Ramos (cell line): Measurements from ENCODE around the gene CATSPER1.
"Not testable (repeated sequence)": the region's sequence is repeated elsewhere in the genome, so short reads cannot be mapped to it uniquely, and the experiment has no call there.

Source experiments
- in situ Hi-C: fragments of 300-500 bp; cut with MboI; formaldehyde crosslinking; loops from one replicate; pipeline ENCODE4 v1.14.3; 2022; ENCODE audit warnings: low sequenced_read_pairs; ENCODE audit not compliant: unreplicated experiment

CATSPER1 gene

DNA sequence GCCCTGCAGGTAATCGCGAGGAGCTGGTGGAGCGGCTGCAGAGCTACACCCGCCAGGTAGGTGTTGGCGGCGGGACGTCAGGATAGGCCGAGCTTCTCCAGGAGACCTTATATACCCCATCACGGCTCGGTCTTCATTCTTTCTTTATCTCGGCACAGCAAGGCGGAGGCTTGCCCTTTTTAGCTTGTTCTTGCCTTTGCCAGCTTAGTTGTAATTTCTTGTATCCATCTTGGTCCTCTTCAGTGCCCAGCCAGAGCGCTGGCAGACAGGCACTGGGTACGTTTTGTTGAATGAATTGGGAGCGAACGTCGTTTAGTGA, 26.3 kb upstream of the CATSPER1 start:
- in situ Hi-C loops: no loop called here

DNA sequence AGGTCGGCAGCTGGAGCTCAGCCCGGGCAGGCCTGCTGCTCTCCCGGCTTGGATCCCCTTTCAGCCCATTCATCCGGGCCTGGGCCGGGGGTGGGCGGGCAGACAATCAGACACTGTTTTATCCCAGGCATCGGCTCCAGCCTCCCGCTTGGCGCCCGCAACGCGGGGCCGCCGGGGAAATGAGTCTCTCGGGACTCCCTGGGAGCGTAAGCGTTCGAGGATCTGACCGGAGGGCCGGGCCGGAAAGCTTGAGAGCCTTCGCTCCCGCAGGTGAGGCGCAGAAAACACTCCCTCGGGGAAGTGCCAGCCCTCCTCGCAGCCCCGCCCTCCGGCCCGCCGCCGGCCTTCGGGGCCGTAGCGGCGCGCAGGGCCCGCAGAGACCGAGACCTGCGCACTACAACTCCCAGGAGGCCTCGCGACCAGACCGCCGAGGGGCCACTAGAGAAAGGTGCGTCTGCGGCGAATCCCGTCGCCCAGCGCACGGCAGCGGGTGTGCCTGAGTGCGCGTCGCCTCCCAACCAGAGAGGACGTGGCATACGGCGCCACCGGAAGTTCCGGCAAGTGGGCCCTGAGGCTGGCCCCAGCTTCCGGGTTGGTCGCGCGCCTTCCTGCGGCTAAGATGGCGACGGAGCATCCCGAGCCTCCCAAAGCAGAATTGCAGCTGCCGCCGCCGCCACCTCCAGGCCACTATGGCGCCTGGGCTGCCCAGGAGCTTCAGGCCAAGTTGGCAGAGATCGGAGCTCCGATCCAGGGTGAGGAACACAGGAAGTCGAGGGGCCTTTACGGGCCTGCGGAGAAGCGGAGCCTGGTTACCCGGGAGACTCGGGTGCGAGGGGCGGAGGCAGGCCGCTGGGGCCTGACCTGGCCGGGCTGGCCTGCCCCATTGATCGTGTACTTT, 25.7 kb upstream of the CATSPER1 start, which contains the start of gene SF3B2:
SF3B2 (plus strand) TSS at position 599 of the 898 bp plus-strand sequence; CDS start at position 620, 21 bp downstream.
- in situ Hi-C loops: no loop called here

DNA sequence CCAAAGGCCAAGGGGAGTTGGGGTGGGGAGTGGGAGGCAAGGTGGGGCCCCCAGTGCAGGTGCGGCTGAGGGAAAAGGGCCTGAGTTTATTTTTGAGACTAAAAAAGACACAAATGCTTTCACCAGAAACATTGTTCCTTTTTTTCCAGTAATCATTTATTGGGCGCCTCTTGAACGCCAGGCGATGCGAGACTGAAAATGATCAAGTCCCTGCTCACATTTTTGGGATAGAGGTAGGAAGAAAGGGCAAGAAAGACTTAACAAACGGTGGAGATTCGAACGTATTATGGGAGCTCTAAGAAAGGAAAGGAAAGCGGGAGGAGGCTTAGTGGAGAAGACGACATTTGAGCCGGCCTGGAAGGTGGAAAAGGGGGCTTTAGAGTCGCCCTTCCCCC, 25.1 kb upstream of the CATSPER1 start:
- in situ Hi-C loops: no loop called here

DNA sequence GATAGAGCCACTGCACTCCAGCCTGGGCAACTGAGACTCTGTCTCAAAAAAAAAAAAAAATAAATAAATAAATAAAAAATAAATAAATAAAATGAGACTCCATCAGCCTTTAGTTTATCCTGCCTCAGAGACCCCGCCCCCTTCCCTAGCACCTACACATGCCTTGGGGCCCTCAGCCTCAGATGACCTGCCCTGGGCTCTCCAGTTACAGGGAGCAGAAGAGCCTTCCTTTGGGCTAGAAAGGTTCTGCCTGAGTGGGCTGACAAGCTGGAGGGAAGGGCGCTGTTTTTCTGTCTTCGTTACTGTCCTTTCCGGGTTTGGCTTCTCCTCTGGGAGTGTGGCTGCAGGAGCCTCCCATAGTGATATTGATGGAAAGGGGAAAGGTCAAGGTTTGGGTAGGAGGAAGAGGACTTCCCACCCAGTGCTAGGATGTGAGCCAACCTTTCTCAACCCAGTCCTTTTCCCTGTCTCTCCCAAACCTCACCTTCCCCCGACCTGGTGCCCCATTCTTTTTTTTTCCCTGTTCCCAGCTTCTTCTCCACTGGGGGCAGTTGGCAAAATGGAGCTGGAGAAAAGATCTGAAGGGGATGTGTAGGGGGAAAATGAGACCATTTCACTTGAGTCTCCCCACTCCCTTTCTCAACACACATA, 24.4 kb upstream of the CATSPER1 start:
- in situ Hi-C loops: no loop called here

DNA sequence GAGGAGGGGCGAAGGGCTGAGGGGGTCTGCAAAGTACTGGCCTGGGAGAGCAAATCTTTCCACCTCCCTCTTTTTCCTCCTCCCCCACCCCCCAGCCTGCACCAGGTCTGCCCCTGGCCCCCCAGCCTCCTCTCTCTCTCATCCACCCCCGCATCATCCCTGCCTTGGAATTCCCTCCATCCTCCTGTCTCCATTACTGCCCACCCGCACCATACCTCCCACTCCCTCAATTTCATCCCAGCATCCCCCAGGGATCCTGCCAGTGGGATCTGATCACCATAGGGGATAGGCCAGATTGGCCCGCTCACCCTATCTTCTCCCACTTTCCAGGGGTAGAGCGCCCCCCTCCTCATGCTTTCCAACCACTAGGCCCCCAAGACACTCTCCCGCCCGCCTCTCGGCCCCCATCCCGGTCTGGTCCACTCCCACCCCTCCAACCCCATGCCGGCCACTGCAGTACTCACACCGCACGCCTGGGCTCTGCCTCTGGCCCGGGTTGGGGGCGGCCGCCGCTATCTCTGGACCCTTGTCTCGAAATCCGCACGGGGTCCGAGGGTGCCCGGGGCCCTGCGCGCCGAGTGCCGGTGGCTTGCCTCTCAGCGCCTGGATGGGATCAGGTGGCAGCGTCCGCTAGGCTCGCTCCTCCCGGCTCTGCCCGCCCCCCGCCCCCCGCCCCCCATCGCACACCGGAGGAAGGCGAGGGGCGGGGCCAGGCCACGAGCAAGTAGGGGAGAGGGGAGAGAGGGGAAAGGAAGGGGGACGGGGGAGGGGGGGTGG, 22.5 kb upstream of the CATSPER1 start, which contains the start of gene GAL3ST3:
GAL3ST3 (minus strand) TSS at position 615 of the 777 bp plus-strand sequence. CDS start 3,746 bp downstream, outside the sequence.
- in situ Hi-C loops: no loop called here

DNA sequence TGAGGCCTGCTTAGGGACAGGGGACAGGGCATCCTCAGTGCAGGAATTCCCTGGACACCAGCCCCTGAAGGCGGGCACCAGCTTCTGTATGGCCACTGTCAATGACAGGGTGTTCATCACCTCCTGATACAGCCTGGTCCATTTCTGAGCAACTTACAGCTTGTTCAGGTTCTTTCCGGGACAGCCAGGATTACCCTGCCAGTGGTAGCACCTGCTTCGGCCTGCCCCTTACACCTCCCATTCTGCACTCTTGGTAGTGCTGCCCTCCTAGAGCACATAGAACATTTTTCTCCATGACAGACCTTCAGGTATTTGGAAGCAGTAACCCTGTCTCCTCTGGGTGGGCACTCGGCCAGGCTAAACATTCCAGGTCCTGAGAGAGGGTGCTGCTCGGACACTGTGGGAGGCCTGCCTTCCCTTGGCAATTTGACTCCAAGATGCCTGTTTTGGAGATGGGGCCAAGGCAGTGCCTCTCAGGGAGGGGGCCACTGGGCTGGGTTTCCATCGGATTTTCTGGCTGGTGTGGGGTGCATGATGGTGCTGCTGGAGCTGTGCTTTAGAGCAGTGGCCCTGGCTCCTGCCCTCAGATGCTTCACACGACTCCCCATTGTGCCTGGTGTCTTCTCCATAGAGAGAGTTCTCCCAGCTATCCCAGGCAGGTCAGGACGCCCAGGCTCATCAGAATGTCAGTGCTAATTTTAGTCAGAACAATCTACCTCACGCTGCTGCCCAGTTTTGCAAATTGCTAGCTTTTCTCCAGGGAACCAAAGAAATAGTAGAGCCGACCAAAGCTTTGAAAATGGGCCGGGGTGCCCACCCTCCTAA, 21.5 kb upstream of the CATSPER1 start:
- in situ Hi-C loops: no loop called here

DNA sequence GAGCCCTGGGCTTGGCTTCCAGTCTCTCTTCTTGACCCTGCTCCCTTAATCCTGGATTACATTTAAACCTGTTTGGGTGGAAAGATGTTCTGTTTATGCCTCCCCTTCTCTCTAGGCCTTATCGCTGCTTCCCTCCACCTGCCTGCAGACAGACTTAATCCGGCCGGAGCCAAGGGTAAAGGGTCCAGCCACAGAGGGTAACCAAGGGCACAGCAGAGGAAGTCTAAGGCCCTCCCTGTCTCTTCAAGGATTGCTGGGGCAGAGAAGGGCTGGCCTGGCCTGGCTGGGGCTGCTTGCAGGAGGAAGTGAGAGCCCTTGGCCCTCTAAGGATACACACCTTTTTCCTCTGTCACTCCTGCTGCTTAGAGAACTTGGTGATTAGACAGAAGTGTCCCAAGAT, 20.6 kb upstream of the CATSPER1 start:
- in situ Hi-C loops: no loop called here

DNA sequence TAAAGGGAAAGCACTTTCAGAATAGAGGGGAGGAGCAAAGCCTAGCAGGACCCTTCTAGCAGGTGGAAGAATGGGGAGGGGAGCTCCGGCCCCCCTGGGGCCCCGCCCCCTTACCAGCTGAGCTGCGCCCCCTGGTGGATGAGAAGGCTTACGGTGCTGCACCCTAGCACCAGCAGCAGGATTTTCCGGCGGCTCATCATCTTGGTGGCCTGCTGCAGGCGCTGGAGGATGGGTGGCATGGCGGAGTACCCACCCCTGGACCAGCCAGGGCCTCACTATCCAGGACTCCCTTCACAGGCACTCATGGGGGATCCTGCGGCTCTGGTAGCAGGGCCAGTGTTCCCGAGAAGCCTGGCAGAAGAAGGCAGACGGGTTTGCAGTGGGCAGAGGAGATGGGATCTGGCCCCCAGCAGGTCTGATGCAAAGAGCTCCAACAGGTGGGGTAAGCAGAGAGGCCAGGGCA, 18.9 kb upstream of the CATSPER1 start:
- in situ Hi-C loops: no loop called here

DNA sequence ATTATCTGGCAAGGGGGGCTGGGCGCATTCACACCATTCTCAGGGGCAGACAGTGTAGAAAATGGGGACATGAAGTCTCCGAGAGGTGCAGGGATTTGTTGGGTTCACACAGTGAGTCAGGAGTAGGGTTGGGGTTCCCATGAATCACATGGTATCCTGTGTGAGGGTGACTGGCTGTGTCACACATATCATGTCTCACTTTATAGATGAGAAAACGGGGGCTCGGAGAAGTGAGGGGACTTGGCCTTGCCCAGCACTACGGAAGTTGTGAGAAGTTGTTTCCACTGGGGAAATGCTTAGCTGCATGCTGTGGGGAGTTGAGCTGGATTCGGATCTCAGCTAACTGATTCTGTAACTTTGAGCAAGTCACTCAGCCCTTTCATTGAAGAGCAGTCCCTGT, 18.5 kb upstream of the CATSPER1 start:
- in situ Hi-C loops: no loop called here

DNA sequence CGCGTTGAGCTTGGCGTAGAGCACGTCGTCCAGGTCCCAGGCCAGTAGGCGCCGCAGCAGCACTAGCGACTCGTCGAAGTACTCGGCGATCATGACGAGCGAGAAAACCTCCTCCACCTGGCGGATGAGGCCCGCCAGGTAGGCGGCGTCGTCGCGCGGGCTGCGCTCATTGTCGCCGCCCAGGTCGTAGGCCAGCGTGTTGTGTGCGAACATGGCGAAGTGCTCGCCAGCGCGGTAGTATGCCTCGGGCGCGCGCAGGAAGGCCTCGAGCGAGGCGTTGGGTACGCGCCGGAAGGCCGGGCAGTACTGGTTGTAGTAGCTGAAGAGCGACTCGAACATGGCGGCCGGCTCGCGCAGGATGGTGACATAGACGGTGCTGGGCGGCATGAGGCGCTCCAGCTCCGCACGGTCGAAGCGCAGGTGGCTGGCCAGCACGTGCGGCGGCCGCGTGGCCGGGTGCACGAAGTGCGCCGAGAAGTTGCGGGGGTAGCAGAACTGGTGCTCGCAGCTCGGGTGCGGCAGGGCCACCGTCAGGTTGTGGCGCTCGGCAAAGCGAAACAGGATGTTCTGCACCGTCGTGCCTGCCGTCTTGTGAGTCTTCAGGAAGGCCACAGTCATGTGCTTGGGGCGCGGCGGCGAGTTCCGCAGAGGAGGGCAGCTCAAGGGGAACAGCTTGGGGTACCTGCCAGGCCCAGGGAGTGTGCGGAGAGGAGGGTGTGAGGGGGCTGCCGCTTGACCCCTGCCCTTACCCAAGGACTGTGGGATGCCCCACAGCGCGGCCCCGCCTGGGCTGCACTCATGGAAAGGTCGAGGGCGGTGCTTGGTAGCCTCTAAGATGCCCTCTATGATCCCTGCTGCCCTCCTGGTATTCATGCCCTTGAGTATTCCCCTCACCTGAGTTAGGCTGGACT, 17.0 kb upstream of the CATSPER1 start:
- in situ Hi-C loops: no loop called here

DNA sequence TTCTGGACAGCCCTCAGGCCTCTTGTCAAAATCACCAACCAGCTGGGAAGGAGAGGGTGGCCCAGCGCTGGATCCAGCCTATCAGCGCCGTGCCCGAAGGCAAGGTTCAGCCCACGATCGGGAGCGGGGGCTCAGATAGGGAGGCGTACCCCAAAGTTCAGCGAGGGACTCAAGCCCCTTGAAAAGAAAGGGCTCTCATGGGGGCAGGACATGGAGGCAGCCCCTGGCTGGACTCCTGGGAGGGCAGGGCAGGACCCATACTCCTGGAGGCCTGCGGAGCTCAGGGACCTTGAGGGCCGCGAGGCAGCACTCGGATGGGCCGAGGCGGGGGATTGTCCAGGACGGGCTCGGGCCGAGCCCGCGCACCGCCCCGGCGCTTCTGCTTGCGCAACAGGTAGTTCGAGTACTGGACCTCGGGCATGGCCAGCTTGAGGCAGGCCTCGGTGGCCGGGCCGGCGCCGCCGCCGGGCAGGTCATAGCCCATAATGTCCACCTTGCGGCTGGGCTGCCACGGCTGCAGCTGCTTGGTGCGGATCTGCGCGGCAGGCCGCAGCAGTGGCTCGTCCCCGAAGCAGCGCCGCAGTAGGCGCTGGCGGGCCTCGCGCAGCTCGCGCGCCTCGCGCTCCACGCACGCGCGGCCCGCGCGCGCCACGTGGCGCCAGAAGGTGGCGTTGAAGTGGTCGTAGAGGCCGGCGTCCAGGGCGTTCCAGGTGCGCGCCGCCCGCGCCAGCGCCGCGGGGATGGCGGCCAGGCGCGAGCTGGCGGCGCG, 16.1 kb upstream of the CATSPER1 start:
- in situ Hi-C loops: no loop called here

DNA sequence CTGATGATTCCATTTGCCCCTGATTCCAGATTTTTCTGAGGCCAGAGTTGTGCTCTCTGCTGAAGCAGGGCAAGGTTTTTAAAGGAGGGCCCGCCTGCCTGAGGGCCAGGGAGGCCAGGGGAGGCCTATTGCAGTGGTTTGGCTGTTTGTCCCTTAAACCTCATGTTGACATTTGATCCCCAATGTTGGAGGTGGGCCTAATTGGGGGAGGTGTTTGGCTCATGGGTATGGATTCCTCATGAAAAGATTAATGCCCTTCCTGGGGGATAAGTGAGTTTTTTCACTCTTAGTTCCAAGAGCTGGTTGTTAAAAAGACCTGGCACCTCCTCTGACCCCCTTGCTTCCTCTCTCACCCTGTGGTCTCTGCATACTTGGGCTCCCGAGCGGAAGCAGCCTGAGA, 13.5 kb upstream of the CATSPER1 start:
- in situ Hi-C loops: no loop called here

DNA sequence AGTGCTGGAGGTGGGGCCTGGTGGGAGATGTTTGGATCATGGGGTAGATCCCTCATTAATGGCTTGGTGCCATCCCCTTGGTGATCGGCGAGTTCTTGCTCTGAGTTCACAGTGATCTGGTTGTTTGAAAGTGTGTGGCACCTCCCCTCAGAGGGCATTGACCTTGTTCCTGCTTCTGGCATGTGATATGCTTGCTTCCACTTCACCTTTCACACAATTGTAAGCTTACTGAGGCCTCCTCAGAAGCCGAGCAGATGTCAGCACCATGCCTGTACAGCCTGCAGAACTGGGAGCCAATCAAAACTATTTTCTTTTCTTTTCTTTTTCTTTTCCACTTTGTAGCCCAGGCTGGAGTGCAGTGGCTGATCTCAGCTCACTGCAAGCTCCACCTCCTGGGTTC, 11.0 kb upstream of the CATSPER1 start:
- in situ Hi-C loops: no loop called here

DNA sequence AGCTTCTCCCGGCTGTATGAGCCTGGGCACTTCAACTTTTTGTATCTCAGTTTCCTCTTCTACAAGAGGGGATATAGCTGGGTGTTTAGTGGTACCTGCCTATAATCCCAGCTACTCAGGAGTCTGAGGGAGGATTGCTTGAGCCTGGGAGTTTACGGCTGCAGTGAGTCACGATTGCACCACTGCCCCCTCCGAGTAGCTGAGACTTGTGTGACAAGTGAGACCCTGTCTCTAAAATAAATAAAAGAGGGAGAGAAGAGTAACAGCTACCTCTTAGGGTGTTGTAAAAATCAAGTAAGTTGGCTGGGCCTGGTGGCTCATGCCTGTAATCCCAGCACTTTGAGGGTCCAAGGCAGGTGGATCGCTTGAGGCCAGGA, 10.0 kb upstream of the CATSPER1 start:
- in situ Hi-C loops: no loop called here

DNA sequence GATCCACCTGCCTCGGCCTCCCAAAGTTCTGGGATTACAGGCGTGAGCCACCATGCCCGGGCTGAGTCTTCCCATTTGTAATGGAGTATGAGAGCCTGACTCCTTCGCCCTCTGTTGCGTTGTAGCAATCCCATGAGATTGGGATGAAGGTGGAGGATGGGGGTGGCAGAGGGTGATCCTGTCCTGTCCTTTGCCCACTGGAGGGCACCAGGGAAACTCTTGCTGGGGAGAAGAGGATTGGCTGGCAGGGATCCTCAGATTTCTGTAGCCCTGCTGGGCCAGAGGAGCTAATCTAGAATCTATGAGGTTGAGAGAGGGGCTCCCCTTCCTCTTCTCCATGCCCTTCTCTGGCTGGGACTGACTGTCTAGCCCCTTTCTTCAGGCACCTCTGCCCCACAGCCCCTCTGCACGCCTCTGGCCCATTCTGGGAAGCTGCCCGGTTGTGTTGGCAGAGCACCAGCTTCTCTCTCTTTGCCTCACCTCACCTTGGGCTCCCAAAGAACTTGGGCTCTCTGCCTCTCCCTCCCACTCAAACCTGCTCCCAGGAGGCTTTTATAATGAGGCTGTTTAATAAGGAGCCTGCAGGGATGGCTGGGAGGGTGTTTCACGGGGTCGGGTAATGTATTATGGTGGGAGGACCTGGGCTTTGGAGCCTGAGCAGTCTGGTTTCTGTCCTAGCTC, 9.5 kb upstream of the CATSPER1 start:
- in situ Hi-C loops: no loop called here

DNA sequence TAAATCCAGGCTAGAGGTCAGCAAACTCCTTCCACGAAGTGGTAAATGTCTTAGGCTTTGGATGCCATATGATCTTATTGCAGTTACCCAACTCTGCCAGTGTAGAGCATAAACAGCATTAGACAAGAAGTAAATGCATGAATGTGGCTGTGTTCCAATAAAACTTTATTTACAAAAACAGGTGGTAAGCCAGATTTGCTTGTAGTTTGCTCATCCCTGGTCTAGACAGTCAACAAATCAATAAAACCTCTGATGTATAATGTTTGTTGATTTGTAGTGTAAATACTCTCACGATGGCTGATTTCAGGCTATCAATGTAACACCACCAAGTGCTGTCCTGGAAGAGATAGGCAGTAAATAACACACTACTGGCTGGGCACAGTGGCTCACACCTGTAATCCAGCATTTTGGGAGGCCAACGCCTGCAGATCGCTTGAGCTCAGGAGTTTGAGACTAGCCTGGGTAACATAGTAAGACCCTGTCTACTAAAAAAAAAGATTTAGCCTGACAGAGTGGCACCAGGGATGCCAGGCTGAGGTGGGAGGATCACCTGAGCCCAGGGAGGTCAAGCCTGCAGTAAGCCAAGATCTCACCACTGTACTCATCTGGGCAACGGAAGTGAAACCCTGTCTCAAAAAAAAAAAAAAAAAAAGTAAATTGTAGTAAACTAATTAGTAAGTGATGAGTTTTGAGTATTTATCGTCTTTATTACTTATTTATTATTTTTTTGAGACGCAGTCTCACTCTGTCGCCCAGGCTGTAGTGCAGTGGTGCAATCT, 6.9 kb upstream of the CATSPER1 start:
- in situ Hi-C loops: no loop called here

DNA sequence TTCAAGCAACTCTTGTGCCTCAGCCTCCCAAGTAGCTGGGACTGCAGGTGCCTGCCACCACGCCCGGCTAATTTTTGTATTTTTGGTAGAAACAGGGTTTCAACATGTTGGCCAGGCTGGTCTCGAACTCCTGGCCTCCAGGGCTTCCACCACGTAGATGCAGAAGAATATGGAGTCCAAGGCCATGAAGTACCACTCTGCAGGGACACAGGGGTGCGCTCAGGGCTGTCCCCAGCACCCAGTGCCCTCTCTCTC, 3.2 kb downstream of the CATSPER1 start:
- in situ Hi-C loops: not testable (repeated sequence)
